Suprapubic skin (tissue), 4 donors: Measurements from ENCODE around the gene SLC22A23. TPM values are rescaled to one million over a fixed set of nuclear protein-coding genes. Genes with fewer than 3 reads are reported as not detected.

ENCODE experiments used
- DNase-seq, 2 donors: peaks; one replicate each; pipeline ENCODE4 v3.0.0-alpha.2; 2019; ENCODE audit warnings: low spot score in 2 of 2
- H3K27ac ChIP-seq: fragments of 200-600 bp; sonication (generic); one replicate; pipeline ENCODE4 v1.5.1; 2019
- H3K27me3 ChIP-seq: fragments of 200-600 bp; sonication (generic); one replicate; pipeline ENCODE4 v1.5.1; 2019
- H3K36me3 ChIP-seq: fragments of 200-600 bp; sonication (generic); one replicate; pipeline ENCODE4 v1.5.1; 2019
- H3K4me1 ChIP-seq: fragments of 200-600 bp; sonication (generic); one replicate; pipeline ENCODE4 v1.5.1; 2019
- H3K4me3 ChIP-seq: fragments of 200-600 bp; sonication (generic); one replicate; pipeline ENCODE4 v1.5.1; 2019; ENCODE audit warnings: mild to moderate bottlenecking
- H3K9me3 ChIP-seq: fragments of 200-600 bp; sonication (generic); one replicate; pipeline ENCODE4 v1.5.1; 2019
- CTCF ChIP-seq, 2 donors: fragments of 200-600 bp in 1 of 2; fragments of 450-650 bp in 1 of 2; sonication (generic) in 1 of 2; IDR thresholded peaks; one replicate each; pipeline ENCODE4 v1.5.1; 2016 to 2019; ENCODE audit warnings: antibody characterized with exemption in 2 of 2, mild to moderate bottlenecking in 1 of 2, moderate library complexity in 1 of 2
- EP300 ChIP-seq: sonication (generic); formaldehyde crosslinking; IDR thresholded peaks from one replicate; pipeline ENCODE4 v1.6.1; 2017; ENCODE audit warnings: antibody characterized with exemption
- POLR2A ChIP-seq, 2 donors: fragments of 450-650 bp; IDR thresholded peaks; one replicate each; pipeline ENCODE4 v1.6.1; 2017; ENCODE audit warnings: antibody characterized with exemption in 2 of 2, mild to moderate bottlenecking in 2 of 2, moderate library complexity in 2 of 2
- POLR2AphosphoS5 ChIP-seq, 3 donors: sonication (generic); formaldehyde crosslinking; IDR thresholded peaks; one replicate each; pipeline ENCODE4 v1.6.1; 2017; ENCODE audit warnings: antibody characterized with exemption in 3 of 3
- WGBS: methylation state at CpG from one replicate; pipeline ENCODE4 v1.1.5; 2018; 5-methylcytosine and 5-hydroxymethylcytosine counted together
- total RNA-seq, 4 donors: library from RNA; depleted of rRNA; stranded (reverse); fragments of >200 nt; gene quantifications; one replicate each; pipeline ENCODE4 v1.1.0, GENCODE V29; 2016

Gene SLC22A23
- total RNA-seq, 4 donors from 2014 or later, result 38.2 to 59.8 (median 48.1) TPM

- Histone ChIP-seq H3K4me3 (no peak overlapping the region), H3K36me3 (no peaks in the 10 kb centered on the region), H3K27me3 (no peaks in the 10 kb centered on the region), H3K27ac (no peak overlapping the region), H3K9me3 (no peaks in the 10 kb centered on the region), H3K4me1 (peaks cover 19% of the 10 kb centered on the region)
- no peak for DNase-seq
- 72% methylated on average over 1 of the region's 1 CpG for WGBS
- TF ChIP-seq POLR2AphosphoS5 (IDR thresholded peaks at IDR 0.05), result no peak
- TF ChIP-seq CTCF (IDR thresholded peaks at IDR 0.05), result no peak
- TF ChIP-seq EP300, result no peak
These were observed 3.4 kb upstream of the SLC22A23 start for GRCh38 chr6:3460253-3460652.

GRCh38 chr6:3458706-3459421 lies 2.0 kb upstream of the SLC22A23 start:
- WGBS, result 82% methylated on average over 6 of the region's 6 CpGs
- H3K27ac ChIP-seq, result no peak overlapping the region
- no peak for DNase-seq
- H3K4me1 ChIP-seq, result peaks cover 33% of the 10 kb centered on the region
- H3K4me3 ChIP-seq, result no peak overlapping the region
- H3K36me3 ChIP-seq, result no peaks in the 10 kb centered on the region
- TF ChIP-seq POLR2A (IDR thresholded peaks at IDR 0.05) (no peak), EP300 (no peak), CTCF (IDR thresholded peaks at IDR 0.05) (no peak), POLR2AphosphoS5 (IDR thresholded peaks at IDR 0.05) (no peak)
- H3K27me3 ChIP-seq, result no peaks in the 10 kb centered on the region
- H3K9me3 ChIP-seq, result no peaks in the 10 kb centered on the region

- H3K4me3 ChIP-seq, result peak overlapping the region; percentile 75
- peaks cover 39% of the 10 kb centered on the region for H3K4me1 ChIP-seq
- TF ChIP-seq CTCF (IDR thresholded peaks at IDR 0.05) (no peak), POLR2AphosphoS5 (IDR thresholded peaks at IDR 0.05) (no peak), EP300 (no peak), POLR2A (IDR thresholded peaks at IDR 0.05) (no peak)
- 34% methylated on average over 29 of the region's 29 CpGs for WGBS
- no peaks in the 10 kb centered on the region for H3K36me3 ChIP-seq
- H3K9me3 ChIP-seq, result no peaks in the 10 kb centered on the region
- no peaks in the 10 kb centered on the region for H3K27me3 ChIP-seq
- H3K27ac ChIP-seq, result peak overlapping the region; percentile 7
- no peak for DNase-seq
These were observed 1.1 kb upstream of the SLC22A23 start for GRCh38 chr6:3457710-3458602.

DNA sequence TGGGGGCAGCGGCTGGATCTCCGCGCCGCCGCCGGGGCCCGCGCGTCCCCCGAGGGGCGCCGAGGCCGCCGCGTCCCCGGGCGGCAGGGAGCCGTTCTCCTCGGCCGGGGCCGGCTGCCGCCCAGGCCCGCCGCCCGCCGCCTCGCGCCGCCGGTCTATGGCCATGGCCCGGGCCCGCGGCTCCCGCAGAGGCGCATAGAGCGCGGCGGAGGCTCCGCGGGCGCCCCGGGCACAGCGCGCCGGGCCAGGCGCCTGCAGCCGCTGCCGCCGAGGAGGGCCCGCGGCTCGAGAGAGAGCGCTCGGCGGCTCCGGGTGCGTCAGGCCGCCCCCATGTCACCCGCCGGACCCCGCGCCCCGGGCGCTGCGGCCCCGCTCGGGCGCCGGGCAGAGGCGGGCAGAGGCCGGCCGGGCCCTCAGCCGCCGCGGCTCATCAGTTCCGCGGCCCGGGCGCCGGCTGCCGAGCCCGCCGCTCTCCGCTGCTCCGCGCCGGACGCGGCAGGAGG lies 404 bp downstream of the SLC22A23 start:
- TF ChIP-seq EP300, result no peak
- no peak for TF ChIP-seq POLR2A (IDR thresholded peaks at IDR 0.05)
- TF ChIP-seq POLR2AphosphoS5 (IDR thresholded peaks at IDR 0.05), result no peak
- TF ChIP-seq CTCF (IDR thresholded peaks at IDR 0.05), result no peak
- no peaks in the 10 kb centered on the region for H3K36me3 ChIP-seq
- peaks cover 39% of the 10 kb centered on the region for H3K4me1 ChIP-seq
- peak overlapping the region; percentile 7 for H3K27ac ChIP-seq
- 0% methylated on average over 5 of the region's 89 CpGs for WGBS
- no peaks in the 10 kb centered on the region for H3K9me3 ChIP-seq
- no peak for DNase-seq
- H3K4me3 ChIP-seq, result peak overlapping the region; percentile 75
- no peaks in the 10 kb centered on the region for H3K27me3 ChIP-seq
